PC-3 (cell line): ENCODE measurements around the gene GPR33.

Source experiments
- EZH2phosphoT487 ChIP-seq: fragments of 300-600 bp; sonication (generic); IDR thresholded peaks from 2 replicates; pipeline ENCODE4 v1.6.1; 2018; ENCODE audit warnings: mild to moderate bottlenecking, antibody characterized with exemption, low read length, borderline replicate concordance
- TF ChIP-seq, protein P1 (sequence below): fragments of 300-600 bp; sonication (generic); conservative IDR thresholded peaks from 2 replicates; pipeline ENCODE4 v1.5.1; 2017; ENCODE audit warnings: antibody characterized with exemption, low read depth, mild to moderate bottlenecking, low read length

DNA sequence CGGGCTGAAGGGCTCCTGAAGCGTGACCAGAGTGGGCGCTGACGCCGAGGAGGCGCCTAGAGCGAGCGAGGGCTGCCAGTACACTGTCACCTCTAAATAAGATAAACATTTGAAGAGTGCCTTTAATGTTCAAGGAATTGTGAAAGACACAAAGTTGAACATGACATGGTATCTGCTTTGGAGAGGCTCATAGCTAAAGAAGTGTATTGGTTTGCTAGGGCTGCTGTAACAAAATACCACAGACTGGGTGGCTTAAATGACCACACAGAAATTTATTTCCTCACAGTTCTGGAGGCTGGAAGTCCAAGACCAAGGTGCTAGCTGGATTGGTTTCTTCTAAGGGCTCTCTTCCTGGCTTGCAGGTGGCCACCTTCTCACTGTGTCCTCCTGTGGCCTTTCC is 39.7 kb upstream of the GPR33 start:
- TF ChIP-seq EZH2phosphoT487 = no peak
- TF ChIP-seq, protein P1, sequence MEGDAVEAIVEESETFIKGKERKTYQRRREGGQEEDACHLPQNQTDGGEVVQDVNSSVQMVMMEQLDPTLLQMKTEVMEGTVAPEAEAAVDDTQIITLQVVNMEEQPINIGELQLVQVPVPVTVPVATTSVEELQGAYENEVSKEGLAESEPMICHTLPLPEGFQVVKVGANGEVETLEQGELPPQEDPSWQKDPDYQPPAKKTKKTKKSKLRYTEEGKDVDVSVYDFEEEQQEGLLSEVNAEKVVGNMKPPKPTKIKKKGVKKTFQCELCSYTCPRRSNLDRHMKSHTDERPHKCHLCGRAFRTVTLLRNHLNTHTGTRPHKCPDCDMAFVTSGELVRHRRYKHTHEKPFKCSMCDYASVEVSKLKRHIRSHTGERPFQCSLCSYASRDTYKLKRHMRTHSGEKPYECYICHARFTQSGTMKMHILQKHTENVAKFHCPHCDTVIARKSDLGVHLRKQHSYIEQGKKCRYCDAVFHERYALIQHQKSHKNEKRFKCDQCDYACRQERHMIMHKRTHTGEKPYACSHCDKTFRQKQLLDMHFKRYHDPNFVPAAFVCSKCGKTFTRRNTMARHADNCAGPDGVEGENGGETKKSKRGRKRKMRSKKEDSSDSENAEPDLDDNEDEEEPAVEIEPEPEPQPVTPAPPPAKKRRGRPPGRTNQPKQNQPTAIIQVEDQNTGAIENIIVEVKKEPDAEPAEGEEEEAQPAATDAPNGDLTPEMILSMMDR = no peak
